ENCODE results near the gene DTNB.
"Not testable (repeated sequence)": the region's sequence is repeated elsewhere in the genome, so short reads cannot be mapped to it uniquely, and the experiment has no call there.

Gene DTNB

GRCh38 chr2:25590921-25591505 lies 82.4 kb downstream of the DTNB start:
- no peak for DNase-seq (ENCODE audit: low read depth, low spot score)

DNA sequence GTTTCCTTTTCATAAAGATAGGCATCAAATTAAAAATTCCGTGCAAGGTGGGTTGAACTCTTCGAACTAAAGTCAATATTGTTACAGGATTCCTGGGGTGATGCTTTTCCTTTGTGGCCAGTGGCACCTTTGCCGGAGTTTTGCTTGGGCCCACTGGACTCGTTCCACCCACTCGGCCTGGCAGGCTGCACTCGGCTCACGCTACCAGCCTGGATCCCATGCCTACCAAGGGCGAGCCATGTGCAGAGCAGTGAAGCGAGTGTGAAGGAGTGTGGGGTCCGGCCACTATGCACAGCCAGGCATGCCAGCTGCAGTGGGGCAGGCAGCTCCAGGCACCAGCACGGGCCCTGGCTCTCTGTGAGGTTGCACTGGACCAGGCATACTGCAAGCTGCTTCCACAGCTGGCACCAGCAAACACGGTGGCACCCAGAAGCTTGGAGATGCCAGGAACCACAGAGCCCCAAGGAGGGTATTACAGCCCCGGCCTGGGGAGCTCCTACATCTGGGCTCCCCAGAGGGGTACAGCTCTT lies 83.6 kb downstream of the DTNB start:
- no peak for DNase-seq (ENCODE audit: low read depth, low spot score)

- no peak for DNase-seq (ENCODE audit: low read depth, low spot score)
Measured at GRCh38 chr2:25588576-25588975, 84.8 kb downstream of the DTNB start.

GRCh38 chr2:25587361-25587760 lies 86.0 kb downstream of the DTNB start:
- DNase-seq (ENCODE audit: low read depth, low spot score): no peak

DNA sequence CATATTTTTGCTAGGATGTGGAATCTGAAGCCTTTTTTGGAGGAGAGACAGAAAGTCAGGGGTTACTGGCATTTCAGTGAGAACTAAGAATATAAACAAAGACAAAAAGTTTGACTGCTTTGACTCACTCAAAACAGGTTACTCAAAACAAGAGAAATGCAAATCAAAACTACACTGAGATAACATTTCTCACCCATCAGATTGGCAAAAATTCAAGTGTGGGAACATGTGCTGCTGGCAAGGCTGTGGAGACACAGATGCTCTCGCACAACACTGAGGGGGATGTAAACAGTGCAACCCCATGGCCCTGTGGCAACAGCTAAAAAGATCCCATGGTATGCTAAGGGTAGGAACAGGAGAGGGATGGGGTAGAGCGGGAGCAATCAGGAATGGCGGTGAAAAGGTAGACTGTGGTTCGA lies 86.6 kb downstream of the DTNB start:
- DNase-seq (ENCODE audit: low read depth, low spot score): no peak

GRCh38 chr2:25585189-25585588 lies 88.2 kb downstream of the DTNB start:
- no peak for DNase-seq (ENCODE audit: low read depth, low spot score)

DNA sequence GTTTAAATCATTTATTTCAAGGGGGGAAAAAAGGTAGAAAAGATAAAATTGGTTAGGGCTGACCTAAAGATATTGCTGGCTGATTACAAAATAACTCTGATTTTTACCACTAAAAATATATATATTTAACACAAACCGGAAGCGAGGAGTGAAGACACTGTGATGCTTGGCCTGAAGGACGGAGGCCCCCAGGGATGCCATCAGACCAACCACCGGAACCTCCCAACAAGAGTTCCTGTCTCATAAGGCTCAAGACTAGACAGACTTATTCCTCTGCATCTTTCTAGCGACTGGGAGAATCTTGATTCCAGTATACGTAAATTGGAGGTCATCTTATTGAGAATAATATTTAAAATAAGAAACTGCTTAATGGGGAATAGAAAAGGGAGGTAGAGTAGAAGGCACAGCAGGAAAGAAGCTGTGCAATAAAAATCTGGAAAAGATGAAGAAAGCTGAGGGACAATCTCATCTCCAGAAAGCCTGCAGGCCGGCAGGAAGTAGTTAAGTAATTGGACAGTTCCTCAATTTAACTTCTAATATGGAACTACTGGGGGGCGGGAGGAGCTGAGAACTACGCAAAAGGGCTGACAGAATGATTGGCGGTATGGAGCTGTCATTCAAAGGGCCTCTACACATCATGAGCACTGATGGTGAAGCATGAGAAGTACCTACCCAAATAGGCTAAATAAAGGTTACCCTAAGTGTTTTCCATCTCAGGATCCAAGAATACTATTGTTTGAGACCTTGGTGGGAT lies 91.1 kb downstream of the DTNB start:
- DNase-seq (ENCODE audit: low read depth, low spot score): no peak

GRCh38 chr2:25576596-25576995 lies 96.8 kb downstream of the DTNB start:
- no peak for DNase-seq (ENCODE audit: low read depth, low spot score)

DNA sequence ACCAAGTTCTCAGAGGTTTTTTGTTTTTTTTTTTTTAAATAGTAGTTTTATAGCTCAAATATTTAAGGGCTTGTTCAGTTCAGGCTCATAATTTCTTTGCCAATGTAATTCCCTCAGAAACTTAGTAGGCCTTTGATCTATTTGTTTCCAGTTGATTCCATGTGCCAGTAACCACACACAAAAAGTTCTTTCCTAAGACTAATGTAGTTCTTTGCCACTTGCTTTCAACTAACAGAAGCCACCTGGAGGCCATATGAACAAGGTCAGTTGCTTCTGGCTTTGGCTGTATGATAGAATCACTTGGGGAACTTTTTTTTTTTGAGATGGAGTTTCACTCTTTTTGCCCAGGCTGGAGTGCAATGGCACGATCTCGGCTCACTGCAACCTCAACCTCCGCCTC lies 100.7 kb downstream of the DTNB start:
- DNase-seq (ENCODE audit: low read depth, low spot score): no peak

DNA sequence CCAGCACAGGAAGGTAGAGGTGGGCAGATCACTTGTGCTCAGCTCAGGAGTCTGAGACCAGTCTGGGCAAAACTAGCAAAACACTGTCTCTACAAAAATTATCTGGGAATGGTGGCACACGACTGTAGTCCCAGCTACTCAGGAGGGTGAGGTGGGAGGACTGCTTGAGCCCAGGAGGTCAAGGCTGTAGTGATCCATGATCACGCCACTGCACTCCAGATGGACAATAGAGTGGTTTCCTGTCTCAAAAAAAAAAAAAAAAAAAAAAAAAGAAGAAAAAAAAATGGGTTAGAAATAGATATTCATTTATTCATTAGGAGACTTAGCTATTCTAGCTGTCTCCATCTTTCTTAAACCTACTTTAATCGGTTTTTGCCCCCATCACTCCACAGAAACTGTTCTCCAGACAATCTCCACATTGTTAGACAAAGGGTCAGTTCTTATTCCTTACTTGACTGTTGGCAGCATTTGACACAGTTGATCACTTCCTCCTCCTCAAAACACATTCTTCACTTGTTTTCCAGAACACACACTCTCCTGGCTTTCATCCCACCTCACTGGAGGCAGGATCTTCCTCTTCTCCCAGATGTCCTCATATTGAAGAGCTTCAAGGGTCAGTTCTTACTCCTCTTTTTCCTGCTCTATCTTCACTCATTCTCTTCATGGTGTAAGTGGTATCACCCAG lies 103.1 kb downstream of the DTNB start:
- no peak for DNase-seq (ENCODE audit: low read depth, low spot score)

DNA sequence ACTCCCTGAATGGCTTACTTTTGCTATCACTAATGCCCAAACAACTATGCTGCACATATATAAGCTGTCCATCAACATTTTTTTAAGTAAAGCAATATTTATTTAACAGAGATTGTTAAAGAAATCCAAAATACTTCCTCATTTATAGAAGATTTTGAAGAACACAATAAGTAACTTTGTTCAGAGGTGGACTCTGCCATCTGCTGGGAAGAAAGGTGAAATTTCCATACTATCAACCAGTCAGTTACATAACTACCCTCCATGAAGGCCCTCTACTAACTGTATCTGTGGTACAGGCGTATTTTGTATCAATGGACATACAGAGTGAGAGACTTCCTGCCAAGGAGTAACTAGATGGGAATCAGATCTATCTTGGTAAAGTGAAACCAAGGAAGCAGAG lies 106.0 kb downstream of the DTNB start:
- DNase-seq (ENCODE audit: low read depth, low spot score): no peak

GRCh38 chr2:25566694-25567093 lies 106.7 kb downstream of the DTNB start:
- no peak for DNase-seq (ENCODE audit: low read depth, low spot score)

- DNase-seq (ENCODE audit: low read depth, low spot score): no peak
Measured at GRCh38 chr2:25566094-25566493, 107.3 kb downstream of the DTNB start.

DNA sequence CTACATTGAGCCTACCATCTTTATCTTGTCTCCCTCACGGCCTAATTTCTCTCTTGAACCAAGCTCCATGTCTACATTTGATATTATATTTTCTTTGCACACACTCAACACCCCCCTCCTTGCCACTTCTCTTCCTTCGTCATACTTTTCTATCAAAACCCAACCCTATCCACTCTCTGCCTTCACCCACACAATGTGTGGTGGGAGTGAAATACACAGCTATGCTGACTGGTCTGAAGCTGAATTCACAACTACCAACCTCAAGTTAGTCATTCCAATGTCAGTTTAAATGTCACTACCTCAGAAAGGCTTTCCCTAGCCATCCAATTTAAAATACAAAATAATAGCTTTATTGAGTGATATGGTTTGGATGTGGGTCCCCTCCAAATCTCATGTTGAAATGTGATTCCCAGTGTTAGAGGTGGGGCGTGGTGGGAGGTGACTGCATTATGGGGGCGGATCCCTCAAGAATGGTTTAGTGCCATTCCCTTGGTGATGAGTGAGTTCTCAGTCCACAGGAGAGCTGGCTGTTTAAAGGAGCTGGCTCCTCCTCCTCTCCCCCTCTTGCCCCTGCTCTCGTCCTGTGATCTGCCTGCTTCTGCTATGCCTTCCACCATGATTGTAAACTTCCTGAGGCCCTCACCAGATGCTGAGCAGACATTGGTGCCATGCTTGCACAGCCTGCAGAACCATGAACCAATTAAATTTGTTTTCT lies 112.1 kb downstream of the DTNB start:
- DNase-seq (ENCODE audit: low read depth, low spot score): no peak

DNA sequence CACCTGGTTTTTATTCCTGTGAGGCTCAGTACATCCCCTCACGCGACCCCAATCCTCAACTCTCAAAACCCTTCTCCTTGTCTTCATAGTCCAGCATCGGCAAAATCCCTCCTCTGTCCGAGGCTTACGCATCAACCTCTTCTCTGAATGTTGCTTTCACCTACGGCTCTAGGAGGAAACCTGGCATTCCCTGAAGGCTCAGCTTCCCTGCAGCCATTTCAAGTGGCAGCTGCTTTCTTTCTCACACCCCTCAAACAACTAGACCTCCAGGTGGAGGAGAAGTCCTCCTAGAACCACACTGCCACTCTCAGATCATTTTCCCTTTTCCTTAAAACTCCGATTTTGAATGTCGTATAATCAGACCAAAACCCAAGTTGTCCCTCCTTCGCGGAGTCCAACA lies 114.2 kb downstream of the DTNB start:
- DNase-seq (ENCODE audit: low read depth, low spot score): no peak

GRCh38 chr2:25558262-25558661 lies 115.1 kb downstream of the DTNB start:
- no peak for DNase-seq (ENCODE audit: low read depth, low spot score)

DNA sequence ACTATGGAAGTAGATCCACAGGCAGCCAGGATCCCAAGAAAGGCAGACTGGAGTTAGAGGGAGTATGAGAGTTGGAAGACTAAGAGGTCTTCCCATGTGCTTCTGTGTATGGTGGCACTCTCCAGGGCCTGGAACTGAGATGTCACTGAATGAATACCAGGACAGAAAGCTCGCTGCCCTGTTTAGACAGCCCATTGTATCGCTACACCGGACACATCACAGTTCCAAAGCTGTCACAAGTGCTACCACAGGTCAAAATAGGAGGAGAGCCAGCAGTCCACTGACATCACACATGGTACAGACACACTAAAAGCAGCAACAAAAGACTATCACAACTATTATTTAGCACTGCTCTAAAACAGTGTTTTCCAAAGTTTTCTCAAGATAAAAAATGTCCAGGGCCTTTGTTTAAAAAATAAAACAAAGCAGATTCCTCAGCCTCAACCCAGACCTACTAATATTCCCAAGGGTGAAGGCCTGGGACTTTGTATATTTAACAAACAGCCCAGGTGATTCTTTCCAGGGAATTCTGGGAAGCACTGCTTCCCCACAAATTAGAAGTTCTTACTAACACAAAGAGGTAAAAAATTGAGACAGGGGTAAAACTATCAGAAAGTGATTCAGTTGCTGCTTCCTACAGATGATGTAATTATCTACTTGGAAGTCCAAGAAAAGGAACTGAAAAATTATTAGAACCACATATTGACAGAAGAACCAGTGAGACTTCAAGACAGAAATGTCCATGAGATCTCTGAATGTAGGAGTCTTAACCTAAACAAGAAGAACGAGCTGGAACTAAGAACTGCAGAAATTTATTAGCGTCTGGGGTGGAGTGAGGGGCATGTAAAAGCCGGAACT lies 116.0 kb downstream of the DTNB start:
- DNase-seq (ENCODE audit: low read depth, low spot score): no peak

GRCh38 chr2:25552318-25552717 lies 121.1 kb downstream of the DTNB start:
- DNase-seq (ENCODE audit: low read depth, low spot score): no peak

- no peak for DNase-seq (ENCODE audit: low read depth, low spot score)
Measured at GRCh38 chr2:25551316-25551715, 122.1 kb downstream of the DTNB start.

DNA sequence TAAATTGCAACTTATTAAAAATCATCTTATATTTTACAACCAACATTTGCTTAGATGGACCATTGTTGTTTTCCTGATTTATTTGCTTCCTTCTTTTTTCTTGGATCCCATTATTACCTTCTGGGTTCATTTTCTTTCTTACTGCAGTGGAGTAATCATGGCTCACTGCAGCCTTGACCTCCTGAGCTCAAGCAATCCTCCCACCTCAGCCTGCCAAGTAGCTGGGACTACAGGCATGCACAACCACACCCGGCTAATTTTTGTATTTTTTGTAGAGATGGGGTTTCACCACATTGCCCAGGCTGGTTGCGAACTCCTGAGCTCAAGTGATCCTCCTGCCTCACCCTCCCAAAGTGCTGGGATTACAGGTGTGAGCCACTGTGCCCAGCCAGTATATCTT lies 123.8 kb downstream of the DTNB start:
- not testable (repeated sequence) for DNase-seq (ENCODE audit: low read depth, low spot score)

GRCh38 chr2:25548601-25549000 lies 124.8 kb downstream of the DTNB start:
- no peak for DNase-seq (ENCODE audit: low read depth, low spot score)

Data from iPS DF 19.7 (cell line).